Embryonic facial prominence (tissue), 1 donor: Measurements from ENCODE around the gene PRCP.

Experiments
- DNase-seq: peaks from one replicate; pipeline ENCODE4 v3.0.0-alpha.2; 2016; ENCODE audit errors: extremely low spot score

The PRCP gene

DNA sequence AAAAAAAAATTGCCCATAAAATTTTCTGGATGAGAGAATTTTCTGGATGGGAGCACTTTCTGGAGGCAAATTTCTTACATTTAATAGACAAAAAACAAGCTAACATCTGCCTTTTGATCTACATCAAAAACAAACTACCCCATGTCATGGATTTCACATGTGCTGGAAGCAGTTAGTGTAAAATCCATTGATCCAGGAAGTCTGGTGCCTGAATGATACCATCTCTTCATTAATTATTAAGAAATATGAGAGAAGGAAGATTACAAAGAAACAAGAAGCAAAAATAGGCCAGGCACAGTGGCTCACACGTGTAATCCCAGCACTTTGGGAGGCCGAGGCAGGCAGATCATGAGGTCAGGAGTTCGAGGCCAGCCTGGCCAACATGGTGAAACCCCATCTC, 113.4 kb downstream of the PRCP start:
- DNase-seq, result no peak

DNA sequence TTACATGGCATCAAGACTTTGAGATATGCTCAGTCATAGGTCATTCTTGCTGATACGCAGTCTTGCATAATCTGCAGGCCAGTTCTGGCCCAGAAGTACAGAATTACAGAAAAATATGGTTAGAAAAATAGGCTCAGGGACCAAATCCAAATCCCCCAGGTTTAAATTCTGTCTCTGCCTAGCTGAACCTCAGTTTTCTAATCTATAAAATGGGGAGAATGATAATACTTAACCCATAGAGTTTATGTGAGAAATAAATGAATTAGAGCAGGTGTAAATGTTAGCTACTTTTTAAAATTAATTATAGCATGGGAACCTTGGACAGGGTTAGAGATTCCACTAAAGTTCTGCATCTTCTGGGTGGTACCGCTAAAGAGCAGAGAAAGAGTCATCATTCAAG, 114.2 kb downstream of the PRCP start:
- DNase-seq, result no peak

- no peak for DNase-seq
Measured at GRCh38 chr11:82782825-82783374, 117.3 kb downstream of the PRCP start.

DNA sequence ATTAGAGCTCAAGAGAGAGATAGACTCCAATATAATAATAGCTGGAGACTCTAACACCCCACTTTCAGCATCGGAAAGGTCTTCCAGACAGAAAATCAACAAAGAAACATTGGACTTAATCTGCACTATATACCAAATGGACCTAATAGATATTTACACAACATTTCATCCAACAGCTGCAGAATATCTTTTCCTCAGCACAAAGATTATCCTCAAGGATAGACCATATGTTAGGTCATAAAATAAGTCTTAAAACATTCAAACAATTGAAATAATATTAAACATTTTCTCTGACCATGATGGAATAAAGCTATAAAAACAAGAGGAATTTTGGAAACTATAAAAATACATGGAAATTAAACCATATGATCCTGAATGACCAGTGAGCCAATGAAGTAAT, 121.5 kb downstream of the PRCP start:
- DNase-seq, result no peak

- DNase-seq, result no peak
Measured at GRCh38 chr11:82776377-82776776, 123.9 kb downstream of the PRCP start.

GRCh38 chr11:82775736-82776346, 124.4 kb downstream of the PRCP start:
- no peak for DNase-seq

DNA sequence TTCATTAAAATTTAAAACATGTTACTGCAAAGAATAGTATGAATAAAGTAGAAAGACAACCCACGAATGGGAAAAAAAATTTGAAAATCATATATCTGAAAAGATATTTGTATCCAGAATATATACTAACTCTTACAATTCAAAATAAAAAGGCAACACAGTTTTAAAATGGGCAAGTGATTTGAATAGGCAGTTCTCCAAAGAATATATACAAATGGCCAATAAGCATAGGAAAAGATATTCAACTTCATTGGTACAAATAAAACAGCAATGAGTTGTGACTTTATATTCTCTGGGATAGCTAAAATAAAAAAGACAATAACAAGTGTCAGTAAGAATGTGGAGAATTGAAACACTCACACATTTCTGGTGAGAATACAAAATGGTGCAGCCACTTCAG, 125.0 kb downstream of the PRCP start:
- no peak for DNase-seq
